Ishikawa (cell line): Measurements from ENCODE around the gene BCL2L13.

Source experiments
- CEBPB ChIP-seq: IDR thresholded peaks from 2 replicates; pipeline ENCODE4 v1.6.1; 2012
- CREB1 ChIP-seq: IDR thresholded peaks from 2 replicates; pipeline ENCODE4 v1.6.1; 2012; ENCODE audit warnings: low read depth
- EGR1 ChIP-seq: IDR thresholded peaks from 2 replicates; pipeline ENCODE4 v1.6.1; 2012
- EP300 ChIP-seq: IDR thresholded peaks from 2 replicates; pipeline ENCODE4 v1.6.1; 2012; ENCODE audit warnings: borderline replicate concordance
- FOXM1 ChIP-seq: IDR thresholded peaks from 2 replicates; pipeline ENCODE4 v1.6.1; 2012; ENCODE audit warnings: low read depth, borderline replicate concordance
- MAX ChIP-seq: IDR thresholded peaks from 2 replicates; pipeline ENCODE4 v1.6.1; 2012
- NFIC ChIP-seq: IDR thresholded peaks from 2 replicates; pipeline ENCODE4 v1.6.1; 2012
- RAD21 ChIP-seq: IDR thresholded peaks from 2 replicates; pipeline ENCODE4 v1.6.1; 2012; ENCODE audit warnings: low read depth
- REST ChIP-seq: IDR thresholded peaks from 2 replicates; pipeline ENCODE4 v1.6.1; 2012; ENCODE audit warnings: low read depth, mild to moderate bottlenecking
- TAF1 ChIP-seq: IDR thresholded peaks from 2 replicates; pipeline ENCODE4 v1.6.1; 2012; ENCODE audit warnings: low read depth, mild to moderate bottlenecking
- TCF12 ChIP-seq: IDR thresholded peaks from 2 replicates; pipeline ENCODE4 v1.6.1; 2012; ENCODE audit warnings: low read depth
- TEAD4 ChIP-seq: IDR thresholded peaks from 2 replicates; pipeline ENCODE4 v1.6.1; 2012
- USF1 ChIP-seq: IDR thresholded peaks from 2 replicates; pipeline ENCODE4 v1.6.1; 2012
- YY1 ChIP-seq: IDR thresholded peaks from 2 replicates; pipeline ENCODE4 v1.6.1; 2012; ENCODE audit warnings: low read depth
- ZBTB7A ChIP-seq: IDR thresholded peaks from 2 replicates; pipeline ENCODE4 v1.6.1; 2012; ENCODE audit warnings: low read depth

Gene BCL2L13

GRCh38 chr22:17699696-17700340, 61.3 kb downstream of the BCL2L13 start:
- TF ChIP-seq REST (no peak), CREB1 (no peak), EP300 (no peak), CEBPB (no peak), TAF1 (no peak), YY1 (no peak), ZBTB7A (no peak), EGR1 (no peak), TEAD4 (no peak), NFIC (no peak), FOXM1 (no peak), TCF12 (no peak), MAX (no peak), USF1 (no peak), RAD21 (no peak)

GRCh38 chr22:17700778-17701177, 62.2 kb downstream of the BCL2L13 start:
- TF ChIP-seq REST: no peak
- no peak for TF ChIP-seq MAX
- no peak for TF ChIP-seq USF1
- TF ChIP-seq ZBTB7A: no peak
- no peak for TF ChIP-seq FOXM1
- TF ChIP-seq TEAD4: no peak

- TF ChIP-seq CEBPB: no peak
- no peak for TF ChIP-seq TEAD4
- TF ChIP-seq CREB1: no peak
- TF ChIP-seq YY1: no peak
- no peak for TF ChIP-seq ZBTB7A
- no peak for TF ChIP-seq TAF1
- TF ChIP-seq RAD21: no peak
- TF ChIP-seq USF1: no peak
- no peak for TF ChIP-seq NFIC
- no peak for TF ChIP-seq TCF12
- TF ChIP-seq EGR1: no peak
- TF ChIP-seq FOXM1: no peak
- no peak for TF ChIP-seq REST
- TF ChIP-seq MAX: no peak
- no peak for TF ChIP-seq EP300
These were observed 65.3 kb downstream of the BCL2L13 start for GRCh38 chr22:17703811-17704210.

GRCh38 chr22:17705546-17705945, 67.0 kb downstream of the BCL2L13 start:
- no peak for TF ChIP-seq TCF12
- no peak for TF ChIP-seq ZBTB7A
- no peak for TF ChIP-seq USF1
- no peak for TF ChIP-seq RAD21
- no peak for TF ChIP-seq REST
- no peak for TF ChIP-seq TAF1
- no peak for TF ChIP-seq TEAD4
- no peak for TF ChIP-seq EGR1
- TF ChIP-seq CREB1: no peak
- no peak for TF ChIP-seq CEBPB
- no peak for TF ChIP-seq YY1
